Adrenal gland (tissue), 12 donors: Measurements from ENCODE around the gene LRP1B. TPM values are rescaled to one million over a fixed set of nuclear protein-coding genes. Genes with fewer than 3 reads are reported as not detected.

Experiments used
- DNase-seq, 7 donors: peaks; one replicate each; pipeline ENCODE4 v3.0.0-alpha.2; 2019 to 2020
- H3K27ac ChIP-seq, 5 donors: fragments of 200-600 bp; sonication (generic) in 4 of 5; 1 replicate in 3 of 5; 2 replicates in 2 of 5; pipeline versions ENCODE4 v1.5.1 to v1.8.0; 2016 to 2020; ENCODE audit warnings: mild to moderate bottlenecking in 1 of 5
- H3K27me3 ChIP-seq: fragments of 200-600 bp; 2 replicates; pipeline ENCODE4 v1.8.0; 2021
- H3K36me3 ChIP-seq, 2 donors: fragments of 200-600 bp; replicated peaks in 1 of 2; 1 replicate in 1 of 2; 2 replicates in 1 of 2; pipeline versions ENCODE4 v1.5.1 to v1.8.0; 2018 to 2022
- H3K4me1 ChIP-seq, 2 donors: fragments of 200-600 bp; replicated peaks in 1 of 2; 1 replicate in 1 of 2; 2 replicates in 1 of 2; pipeline versions ENCODE4 v1.5.1 to v1.8.0; 2018 to 2021
- H3K4me3 ChIP-seq, 4 donors: fragments of 200-600 bp; sonication (generic) in 3 of 4; one replicate each; pipeline ENCODE4 v1.5.1; 2016 to 2018
- H3K9me3 ChIP-seq, 3 donors: fragments of 200-600 bp; sonication (generic) in 1 of 3; replicated peaks in 1 of 3; 1 replicate in 2 of 3; 2 replicates in 1 of 3; pipeline versions ENCODE4 v1.5.1 to v1.8.0; 2016 to 2021
- CTCF ChIP-seq, 6 experiments: fragments of 450-650 bp in 4 of 6; fragments of 200-600 bp in 2 of 6; sonication (generic) in 1 of 6; IDR thresholded peaks; 1 replicate in 5 of 6; 2 replicates in 1 of 6; pipeline versions ENCODE4 v1.5.1 to v1.8.0; 2016 to 2021; ENCODE audit warnings: antibody characterized with exemption in 6 of 6, mild to moderate bottlenecking in 2 of 6, moderate library complexity in 1 of 6
- POLR2A ChIP-seq, 2 donors: fragments of 450-650 bp; IDR thresholded peaks; one replicate each; pipeline ENCODE4 v1.6.1; 2017; ENCODE audit warnings: antibody characterized with exemption in 2 of 2, mild to moderate bottlenecking in 2 of 2, moderate library complexity in 1 of 2
- WGBS, 4 donors: extraction: QIAGEN DNeasy Blood & Tissue Kit in 2 of 4; methylation state at CpG; one replicate each; pipeline versions ENCODE4 v1.1.5 to v1.1.7; 2013 to 2017; 5-methylcytosine and 5-hydroxymethylcytosine counted together
- intact Hi-C, 2 donors: fragments of 100-400 bp; cut with DNase I; formaldehyde crosslinking; loops; one replicate each; pipeline versions ENCODE4 v1.14.1 to v1.15.0; 2022 to 2023
- polyA plus RNA-seq, 3 donors: library from polyadenylated mRNA; stranded (reverse); fragments of 200-250 nt in 2 of 3; fragments of 350-450 nt in 1 of 3; fragmentation: Illumina TruSeq in 1 of 3; extraction: RNeasy Lipid Tissue Mini Kit (QIAGEN cat#74804) in 1 of 3; gene quantifications; one replicate each; pipeline ENCODE4 v1.2.3, GENCODE V29; 2013 to 2014
- total RNA-seq, 9 donors: library from RNA; depleted of rRNA in 4 of 9; stranded (reverse); fragments of >200 nt in 4 of 9; fragments of 120-200 nt in 1 of 9; fragmentation: NEBNext Ultra II Directional in 1 of 9; extraction: Animal tissue kit (Norgen Biotek cat#: 25700) in 1 of 9; gene quantifications; one replicate each; pipeline versions ENCODE4 v1.1.0 to v1.2.4, GENCODE V29; 2013 to 2023
- donor health status: healthy with polysubstance abuse.
- donor health status: Bipolar disorder and iron deficiency.
- donor health status: DM: yes; HTN: yes; CAD: no.
- donor health status: DM: no; HTN: no; CAD: no.
- donor health status: DM: no; HTN: no; CAD: no.
- donor health status: DM: yes; HTN: yes; CAD: no.

LRP1B gene
- total and polyA plus RNA-seq, 12 donors = 0.84 to 5.4 (median 2.1) TPM

- H3K9me3 ChIP-seq = no peaks in the 10 kb centered on the region
- H3K27me3 ChIP-seq = no peaks in the 10 kb centered on the region
- DNase-seq = no peak
- intact Hi-C loops = no loop called here
- no peak overlapping the region for H3K4me3 ChIP-seq
- no peak overlapping the region for H3K27ac ChIP-seq
- no peaks in the 10 kb centered on the region for H3K36me3 ChIP-seq
- no peak for TF ChIP-seq CTCF (IDR thresholded peaks at IDR 0.05)
- no peak for TF ChIP-seq POLR2A (IDR thresholded peaks at IDR 0.05)
- no peaks in the 10 kb centered on the region for H3K4me1 ChIP-seq
- 79 to 86% (median 83%) methylated on average over 4 of the region's 4 CpGs for WGBS, 4 donors
These were observed 1068.8 kb downstream of the LRP1B start for GRCh38 chr2:141062031-141062430.

GRCh38 chr2:141058556-141058955 is 1072.3 kb downstream of the LRP1B start:
- intact Hi-C loops = no loop called here
- 55 to 64% (median 55%) methylated on average over 4 of the region's 4 CpGs for WGBS, 4 donors
- no peaks in the 10 kb centered on the region for H3K4me1 ChIP-seq
- H3K36me3 ChIP-seq = no peaks in the 10 kb centered on the region
- H3K27me3 ChIP-seq = no peaks in the 10 kb centered on the region
- no peak for DNase-seq
- H3K9me3 ChIP-seq = no peaks in the 10 kb centered on the region
- no peak overlapping the region for H3K4me3 ChIP-seq
- H3K27ac ChIP-seq = no peak overlapping the region
- no peak for TF ChIP-seq POLR2A (IDR thresholded peaks at IDR 0.05)
- no peak for TF ChIP-seq CTCF (IDR thresholded peaks at IDR 0.05)

- H3K4me3 ChIP-seq = no peak overlapping the region
- H3K9me3 ChIP-seq = no peaks in the 10 kb centered on the region
- H3K27ac ChIP-seq = no peak overlapping the region
- intact Hi-C loops = no loop called here
- 90 to 100% (median 93%) methylated on average over 1 of the region's 1 CpG for WGBS, 4 donors
- H3K4me1 ChIP-seq = no peaks in the 10 kb centered on the region
- H3K27me3 ChIP-seq = no peaks in the 10 kb centered on the region
- no peak for TF ChIP-seq CTCF (IDR thresholded peaks at IDR 0.05)
- no peak for TF ChIP-seq POLR2A (IDR thresholded peaks at IDR 0.05)
- H3K36me3 ChIP-seq = no peaks in the 10 kb centered on the region
- no peak for DNase-seq
These were observed 1075.3 kb downstream of the LRP1B start for GRCh38 chr2:141055531-141055930.

GRCh38 chr2:141048951-141049350 is 1081.9 kb downstream of the LRP1B start:
- intact Hi-C loops = no loop called here
- no peaks in the 10 kb centered on the region for H3K4me1 ChIP-seq
- no peaks in the 10 kb centered on the region for H3K27me3 ChIP-seq
- no peak for DNase-seq
- 82 to 88% (median 87%) methylated on average over 6 of the region's 6 CpGs for WGBS, 4 donors
- TF ChIP-seq CTCF (IDR thresholded peaks at IDR 0.05) (no peak), POLR2A (IDR thresholded peaks at IDR 0.05) (no peak)
- H3K9me3 ChIP-seq = no peaks in the 10 kb centered on the region
- H3K27ac ChIP-seq = no peak overlapping the region
- H3K36me3 ChIP-seq = no peaks in the 10 kb centered on the region
- H3K4me3 ChIP-seq = no peak overlapping the region
